Measurements from ENCODE around the gene ZRANB3.
"Not testable (repeated sequence)": the region's sequence is repeated elsewhere in the genome, so short reads cannot be mapped to it uniquely, and the experiment has no call there.

The ZRANB3 gene

DNA sequence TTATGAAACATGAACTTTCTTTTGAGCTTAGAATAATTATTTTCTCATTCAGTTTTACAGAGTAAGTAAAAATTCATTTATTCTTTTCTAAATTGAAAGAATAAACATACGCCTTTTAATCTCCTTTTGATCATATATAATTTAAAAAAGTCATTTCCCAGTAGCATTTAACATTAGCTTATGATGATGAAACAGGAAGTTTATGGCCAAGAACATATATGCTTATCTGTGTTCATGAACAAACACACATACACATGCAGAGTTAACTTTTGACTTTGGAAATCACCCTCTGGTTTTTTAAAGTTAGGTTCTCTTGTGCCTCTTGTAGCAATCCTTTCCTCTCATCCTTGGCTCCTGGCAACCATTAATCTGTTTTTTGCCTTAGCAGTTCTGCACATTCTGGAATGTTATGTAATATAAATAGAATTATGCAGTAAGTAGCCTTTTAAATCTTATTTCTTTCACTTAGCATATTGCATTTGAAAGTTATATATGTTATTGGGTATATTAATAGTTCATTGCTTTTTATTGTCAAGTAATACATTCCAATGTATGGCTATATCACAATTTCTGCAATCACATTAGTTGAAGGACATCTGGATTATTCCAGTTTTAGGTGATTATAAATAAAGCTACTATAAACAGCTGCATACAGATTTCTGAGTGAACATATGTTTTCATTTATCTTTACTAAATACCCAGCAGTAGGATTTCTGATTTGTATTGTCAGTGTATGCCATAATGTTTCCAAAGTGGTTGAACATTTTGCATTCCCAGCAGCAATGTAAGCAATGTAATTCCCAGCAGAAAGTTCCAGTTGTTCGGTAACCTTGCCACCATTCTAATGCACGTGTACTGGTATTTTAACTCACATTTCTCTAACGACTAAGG lies 210.3 kb downstream of the ZRANB3 start:
- DNase-seq = no peak

DNA sequence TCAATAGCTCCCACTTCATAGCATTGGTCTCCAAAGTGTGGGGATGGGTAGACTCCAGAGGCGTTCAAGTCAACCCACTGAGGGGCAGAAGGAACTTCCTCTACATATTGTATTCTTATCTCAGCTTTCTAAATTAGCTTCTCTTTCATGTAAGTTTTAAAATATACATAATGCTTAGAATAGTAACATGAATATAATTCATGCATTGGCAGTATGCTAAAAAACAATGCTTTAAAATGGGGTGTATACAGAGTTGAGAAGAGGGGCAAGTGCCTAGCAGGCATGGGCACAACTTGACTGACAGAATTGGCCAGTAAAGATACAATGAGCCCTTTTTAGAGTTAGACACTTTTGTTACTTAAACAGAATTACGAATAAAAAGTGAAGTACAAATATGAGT lies 212.2 kb downstream of the ZRANB3 start:
- DNase-seq = no peak

DNA sequence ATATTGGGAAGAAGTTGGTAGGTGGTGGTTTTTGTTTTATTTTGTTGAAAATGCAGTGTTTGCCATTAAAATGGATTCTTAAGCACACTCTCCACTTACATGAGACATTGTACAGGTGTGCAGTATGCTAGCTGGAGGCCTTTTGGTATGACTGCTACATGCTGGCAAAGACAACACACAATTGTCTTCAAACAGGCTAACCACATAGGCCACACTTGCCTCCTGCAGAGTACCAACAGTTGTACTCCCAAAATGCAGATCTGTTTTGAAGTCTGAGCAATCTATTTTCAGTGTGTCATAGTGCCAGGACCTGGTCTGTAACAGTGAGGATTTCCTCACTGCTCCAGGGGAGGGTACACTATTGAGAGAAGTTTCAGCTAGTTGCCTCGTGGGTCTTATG lies 213.6 kb downstream of the ZRANB3 start:
- DNase-seq = no peak

GRCh38 chr2:135311962-135312361 lies 219.1 kb downstream of the ZRANB3 start:
- DNase-seq = no peak

DNA sequence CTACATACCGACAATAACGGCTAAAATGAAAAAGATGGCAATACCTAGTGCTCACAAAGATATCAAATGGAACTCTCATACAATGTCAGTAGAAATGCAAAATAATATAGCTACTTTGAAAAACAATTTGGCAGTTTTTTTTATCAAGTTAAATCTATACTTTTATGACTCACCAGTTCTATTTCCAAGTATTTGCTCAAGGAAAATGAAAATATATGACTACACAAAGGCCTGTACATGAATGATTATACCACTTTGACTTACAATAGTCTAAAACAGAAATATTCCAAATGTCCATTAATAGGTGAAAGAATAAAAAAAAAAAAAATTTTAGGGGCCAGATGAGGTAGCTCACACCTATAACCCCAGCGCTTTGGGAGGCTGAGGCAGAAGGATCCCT lies 219.8 kb downstream of the ZRANB3 start:
- DNase-seq = no peak

DNA sequence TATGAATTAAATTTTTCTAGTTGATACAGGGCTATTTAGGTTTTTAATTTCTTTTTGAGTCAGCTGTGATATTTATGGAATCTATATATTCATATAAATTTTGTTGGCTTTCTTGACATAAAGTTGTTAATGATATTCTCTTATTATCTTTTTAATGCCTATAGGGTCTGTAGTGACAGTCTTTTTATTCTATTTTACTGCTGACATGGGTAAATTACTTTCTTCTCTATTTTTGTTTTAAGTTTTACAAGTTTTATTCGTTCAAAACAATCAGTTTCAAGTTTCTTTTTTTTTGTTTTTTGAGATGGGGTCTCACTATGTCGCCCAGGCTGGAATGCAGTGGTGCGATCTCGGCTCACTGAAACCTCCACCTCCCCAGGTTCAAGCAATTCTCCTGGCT lies 226.3 kb downstream of the ZRANB3 start:
- DNase-seq = no peak

DNA sequence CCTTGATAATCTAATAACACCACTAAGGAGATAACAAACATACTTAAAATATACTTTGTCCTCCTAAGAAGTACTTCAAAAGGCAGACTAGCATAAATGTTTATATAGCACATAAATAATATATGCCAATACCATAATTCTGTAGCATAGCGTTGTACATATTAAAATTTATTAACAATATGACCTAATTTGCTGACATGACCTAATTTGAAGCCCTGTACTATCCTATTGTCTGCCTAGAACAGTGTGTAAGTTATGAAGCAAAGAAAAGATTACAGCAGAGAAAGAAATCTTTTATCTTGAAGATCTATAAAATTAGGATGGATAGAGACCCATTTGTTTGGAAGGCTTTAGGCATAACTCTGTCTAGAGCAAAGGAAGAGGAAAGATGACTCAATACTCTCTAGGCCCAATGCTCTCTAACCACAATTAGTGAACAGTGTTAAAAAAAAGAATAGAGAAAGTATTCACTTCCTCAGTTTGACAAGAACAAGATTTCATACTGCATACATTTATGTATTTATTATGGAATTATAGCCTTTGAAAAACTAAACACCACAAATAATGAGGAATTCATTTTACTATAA lies 231.3 kb downstream of the ZRANB3 start:
- DNase-seq = no peak

GRCh38 chr2:135299165-135299564 lies 231.9 kb downstream of the ZRANB3 start:
- DNase-seq = no peak

- DNase-seq = not testable (repeated sequence)
Observed at GRCh38 chr2:135287121-135287520, 243.9 kb downstream of the ZRANB3 start.

GRCh38 chr2:135285391-135285790 lies 245.6 kb downstream of the ZRANB3 start:
- DNase-seq = no peak

- DNase-seq = no peak
Observed at GRCh38 chr2:135281379-135281778, 249.6 kb downstream of the ZRANB3 start.

DNA sequence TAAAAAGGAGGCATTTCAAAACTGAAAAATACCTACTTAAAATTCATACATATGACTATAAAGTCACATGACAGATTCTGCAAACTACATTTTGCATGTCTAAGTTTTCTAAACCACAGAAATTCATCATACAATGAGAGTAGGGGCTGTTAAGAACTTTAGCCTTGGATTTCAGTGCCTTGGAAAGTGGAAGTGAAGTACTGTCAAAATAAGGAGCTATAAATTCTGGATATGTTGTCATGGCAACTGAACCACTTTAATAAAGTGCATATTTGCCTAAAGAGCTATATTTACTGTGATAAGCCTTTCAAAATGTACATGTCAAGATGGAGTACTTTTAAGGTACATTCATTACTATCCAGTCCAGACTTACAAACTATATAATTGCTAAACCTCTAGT lies 251.8 kb downstream of the ZRANB3 start:
- no peak for DNase-seq

GRCh38 chr2:135276525-135276924 lies 254.5 kb downstream of the ZRANB3 start:
- no peak for DNase-seq

DNA sequence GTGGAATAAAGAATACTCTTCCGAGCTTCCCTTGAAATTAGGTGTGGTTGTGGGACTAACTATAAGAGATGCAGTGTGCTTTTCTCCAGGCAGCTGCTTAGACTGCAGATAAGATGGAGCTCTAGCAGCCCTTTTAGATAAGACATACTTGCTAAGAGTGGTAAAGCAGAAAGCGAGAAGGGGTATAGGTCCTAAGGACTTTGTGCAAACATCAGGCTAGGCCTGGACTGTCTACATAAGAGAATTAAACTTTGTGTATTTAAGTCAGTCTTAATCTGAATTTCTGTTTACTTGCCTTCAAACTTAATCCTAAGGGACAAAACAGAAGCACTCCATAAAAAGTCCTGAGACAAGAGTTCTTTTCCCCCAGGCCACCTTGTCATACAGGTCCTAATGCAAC lies 260.0 kb downstream of the ZRANB3 start:
- no peak for DNase-seq

GRCh38 chr2:135265960-135266490 lies 265.0 kb downstream of the ZRANB3 start:
- no peak for DNase-seq

DNA sequence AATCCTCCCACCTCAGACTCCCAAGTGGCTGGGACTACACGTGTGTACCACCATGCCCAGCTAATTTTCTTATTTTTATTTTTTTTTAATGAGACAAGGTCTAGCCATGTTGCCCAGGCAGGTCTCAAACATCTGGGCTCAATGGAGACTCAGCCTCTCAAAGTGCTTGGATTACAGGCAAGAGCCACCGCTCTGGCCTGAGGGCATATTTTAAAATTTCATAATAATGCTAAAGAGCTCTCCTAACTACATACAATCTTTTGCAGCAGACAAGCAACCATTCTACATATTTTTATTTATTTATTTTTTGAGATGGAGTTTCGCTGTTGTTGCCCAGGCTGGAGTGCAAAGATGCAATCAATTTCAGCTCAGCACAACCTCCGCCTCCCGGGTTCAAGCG lies 271.9 kb downstream of the ZRANB3 start:
- DNase-seq = no peak

DNA sequence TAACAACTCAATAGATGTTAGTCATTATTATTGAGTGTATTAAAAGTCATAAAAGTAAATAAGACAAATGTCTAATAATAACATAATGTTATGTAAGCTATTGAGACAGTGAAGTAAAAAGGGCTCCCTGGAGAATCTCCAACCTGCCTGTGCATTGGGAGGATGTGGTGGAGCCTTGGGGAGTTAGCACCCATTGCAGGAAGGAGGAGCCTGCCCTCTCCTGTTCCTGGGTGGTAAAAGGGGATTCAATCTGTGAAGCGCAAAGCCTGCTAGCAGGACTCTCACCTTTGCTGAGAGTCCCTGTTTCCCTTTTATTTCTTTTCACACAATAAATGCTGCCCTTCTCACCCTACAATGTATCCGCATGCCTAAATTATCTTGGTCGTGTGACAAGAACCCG lies 272.8 kb downstream of the ZRANB3 start:
- DNase-seq = no peak

- no peak for DNase-seq
Observed at GRCh38 chr2:135257383-135258090, 273.5 kb downstream of the ZRANB3 start.

DNA sequence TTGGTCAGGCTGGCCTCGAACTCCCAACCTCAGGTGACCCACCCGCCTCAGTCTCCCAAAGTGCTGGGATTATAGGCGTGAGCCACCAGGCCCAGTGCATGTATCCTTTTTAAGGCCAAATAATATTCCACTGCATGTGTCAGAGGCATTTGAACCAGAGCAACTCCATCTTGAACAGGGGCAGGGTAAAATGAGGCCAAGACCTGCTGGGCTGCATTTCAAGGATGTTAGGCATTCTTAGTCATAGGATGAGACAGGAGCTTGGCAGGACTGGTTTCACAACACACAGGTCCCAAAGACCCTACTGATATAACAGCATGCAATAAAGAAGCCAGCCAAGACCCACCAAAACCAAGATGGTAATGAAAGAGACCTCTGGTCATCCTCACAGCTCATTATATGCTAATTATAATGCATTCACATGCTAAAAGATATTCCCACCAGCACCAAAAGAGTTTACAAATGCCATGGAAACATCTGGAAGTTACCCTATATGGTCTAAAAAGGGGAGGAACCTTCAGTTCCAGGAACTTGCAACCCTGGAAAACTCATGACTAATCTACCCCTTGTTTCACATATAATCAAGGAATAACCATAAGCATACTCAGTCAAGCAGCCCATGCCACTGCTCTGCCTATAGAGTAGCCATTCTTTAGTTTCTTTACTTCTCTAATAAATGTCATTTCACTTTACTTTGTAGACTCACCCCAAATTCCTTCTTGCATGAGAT lies 274.3 kb downstream of the ZRANB3 start:
- DNase-seq = no peak

DNA sequence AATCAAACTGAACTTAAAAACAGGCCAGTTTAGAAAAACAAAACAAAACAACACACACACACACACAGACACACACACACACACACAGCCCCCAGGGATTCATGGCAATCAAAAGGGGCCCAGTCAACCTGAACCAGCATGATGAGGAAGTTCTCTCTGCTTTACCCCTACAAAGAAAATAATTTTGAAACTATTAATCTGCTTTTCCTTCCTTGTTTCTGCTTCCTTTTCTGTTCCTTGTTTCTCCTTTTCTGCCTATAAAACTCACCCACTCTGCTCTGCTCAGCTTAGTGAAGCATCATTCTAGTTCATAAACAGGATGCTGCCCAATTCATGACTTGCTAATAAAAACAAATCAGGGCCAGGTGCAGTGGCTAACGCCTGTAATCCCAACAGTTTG lies 275.8 kb downstream of the ZRANB3 start:
- no peak for DNase-seq

DNA sequence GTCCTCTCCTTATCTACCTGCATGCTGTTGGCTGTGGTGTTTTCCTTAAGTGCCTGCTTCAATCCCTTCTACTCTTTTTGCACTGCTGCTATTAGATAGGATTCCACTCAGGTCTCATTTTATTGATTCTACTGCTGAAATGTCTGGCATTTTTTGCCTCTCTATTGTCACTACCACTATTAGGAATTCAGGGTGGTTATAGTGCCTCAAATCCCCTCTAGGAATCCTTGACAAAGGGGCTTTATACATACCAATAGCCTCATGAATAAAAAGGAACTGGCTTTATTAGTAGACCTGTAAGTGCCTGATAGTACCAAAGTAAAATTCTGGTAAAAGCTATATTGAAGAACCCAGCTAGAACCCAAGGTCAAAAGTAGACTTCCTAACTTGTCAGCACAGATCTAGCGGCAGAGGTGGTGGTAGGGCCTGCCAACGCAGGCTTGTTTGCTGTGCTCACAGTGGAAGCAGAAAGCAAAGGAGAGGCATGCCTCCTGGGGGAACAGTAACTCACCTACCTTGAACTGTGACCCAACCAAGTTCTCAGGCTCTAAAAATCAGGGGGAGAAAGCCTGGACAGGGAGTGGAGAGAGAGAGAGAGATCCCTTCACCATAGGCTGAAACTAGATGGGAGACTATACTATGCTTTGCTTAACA lies 278.1 kb downstream of the ZRANB3 start:
- no peak for DNase-seq

- DNase-seq = no peak
Observed at GRCh38 chr2:135248611-135249010, 282.4 kb downstream of the ZRANB3 start.
